ENCODE data around the gene RBM18.

RBM18 gene

GRCh38 chr9:122219856-122220672, 44.6 kb downstream of the RBM18 start:
- H3K36me3 Mint-ChIP-seq, result no peaks in the 10 kb centered on the region
- no peak overlapping the region for H3K27ac Mint-ChIP-seq
- H3K4me1 Mint-ChIP-seq, result peaks cover 29% of the 10 kb centered on the region
- peaks cover 61% of the 10 kb centered on the region for H3K27me3 Mint-ChIP-seq
- no peak overlapping the region for H3K4me3 Mint-ChIP-seq
- no peaks in the 10 kb centered on the region for H3K9me3 Mint-ChIP-seq

DNA sequence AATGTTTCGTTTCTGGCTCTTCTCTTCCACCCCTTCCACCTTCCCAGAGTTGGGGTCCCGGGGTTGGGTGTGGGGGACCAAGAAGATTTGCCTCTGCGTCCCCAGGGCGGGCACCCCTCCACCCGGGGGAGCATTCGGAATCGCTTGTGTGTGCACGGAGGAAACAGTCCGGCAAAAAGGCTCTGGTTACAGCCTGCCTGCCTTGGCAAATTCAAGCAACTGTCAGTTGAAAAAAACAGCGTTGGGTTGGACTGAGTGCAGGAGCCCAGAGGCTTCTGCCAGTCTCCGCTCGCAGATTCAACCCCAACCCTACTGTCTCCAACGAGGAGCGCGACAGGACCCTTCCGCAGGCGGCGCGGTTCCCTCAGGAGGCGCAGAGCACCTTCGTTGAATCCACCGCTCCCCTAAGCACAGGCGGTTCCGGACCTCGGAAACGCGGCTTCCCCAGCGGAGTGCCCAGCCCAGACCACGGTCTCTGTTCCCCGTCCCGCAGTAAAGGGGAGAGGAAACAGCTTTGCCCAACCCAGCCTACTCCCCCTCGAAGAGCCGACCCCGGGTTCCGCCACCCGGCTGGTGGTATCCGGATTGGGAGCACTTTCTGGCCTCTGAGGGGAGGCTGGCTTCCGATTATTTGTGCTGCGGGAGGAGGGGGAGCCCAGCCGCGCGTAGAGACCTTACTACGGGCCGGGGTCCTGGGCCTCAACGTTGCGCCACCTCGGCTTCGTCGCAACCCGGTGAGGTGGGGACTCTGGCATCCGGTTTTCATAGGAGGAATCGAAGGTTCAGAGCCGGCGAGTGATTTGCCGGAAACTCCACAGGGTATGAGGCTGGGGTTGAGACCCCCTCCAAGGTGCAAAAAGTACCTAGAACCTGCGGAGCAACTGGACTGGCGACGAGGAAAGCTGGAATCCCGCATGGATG, 45.4 kb downstream of the RBM18 start:
- Mint-ChIP-seq H3K4me3 (peak overlapping the region; percentile 58), H3K4me1 (peaks cover 29% of the 10 kb centered on the region), H3K27ac (no peak overlapping the region), H3K9me3 (no peaks in the 10 kb centered on the region), H3K36me3 (no peaks in the 10 kb centered on the region), H3K27me3 (peaks cover 60% of the 10 kb centered on the region)

DNA sequence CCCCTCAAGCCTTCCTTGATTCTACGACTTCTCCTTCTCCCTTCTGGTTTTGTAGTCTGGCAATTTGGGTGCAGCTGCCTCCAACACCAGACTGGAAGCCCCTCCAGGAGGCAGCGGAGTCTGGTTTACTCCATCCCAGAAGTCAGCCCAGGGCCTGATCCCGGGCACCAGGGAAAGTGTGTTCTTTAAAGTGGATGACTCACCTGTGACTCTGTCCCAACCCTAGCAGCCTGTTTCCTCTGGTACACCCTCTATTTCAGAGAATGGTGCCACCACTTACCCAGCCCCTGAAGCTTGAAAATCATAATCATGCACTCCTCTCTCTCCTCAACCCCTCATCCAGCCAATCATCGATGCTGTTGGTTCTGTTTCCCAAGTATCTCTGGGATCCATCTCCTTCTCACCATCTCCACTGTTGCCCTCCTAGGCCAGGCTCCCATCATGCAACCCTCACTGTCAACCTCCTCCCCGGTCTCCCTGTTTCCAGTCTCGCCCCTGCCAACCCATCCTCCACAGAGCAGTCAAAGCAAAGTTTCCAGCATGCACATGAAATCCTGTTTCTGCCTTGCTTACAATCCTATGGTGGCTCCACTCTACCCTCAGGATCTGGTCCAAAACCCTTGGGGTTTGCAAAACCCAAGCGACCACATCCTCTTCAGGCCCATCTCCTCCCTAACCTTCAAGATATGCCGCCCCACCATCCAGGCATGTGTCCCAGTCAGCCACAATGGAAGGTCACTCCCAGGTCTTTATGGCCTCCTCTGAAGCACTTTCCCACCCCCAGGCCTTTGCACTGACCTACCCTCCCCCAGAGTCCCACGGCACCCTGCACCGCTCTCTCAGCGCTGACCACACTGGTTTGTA, 46.3 kb downstream of the RBM18 start:
- Mint-ChIP-seq H3K27ac (no peak overlapping the region), H3K9me3 (no peaks in the 10 kb centered on the region), H3K36me3 (no peaks in the 10 kb centered on the region), H3K27me3 (peaks cover 59% of the 10 kb centered on the region), H3K4me3 (peak overlapping the region; percentile 58), H3K4me1 (peaks cover 30% of the 10 kb centered on the region)

- Mint-ChIP-seq H3K9me3 (no peaks in the 10 kb centered on the region), H3K36me3 (no peaks in the 10 kb centered on the region), H3K27me3 (peaks cover 60% of the 10 kb centered on the region), H3K4me3 (no peak overlapping the region), H3K4me1 (peaks cover 31% of the 10 kb centered on the region), H3K27ac (no peak overlapping the region)
Measured at GRCh38 chr9:122217640-122218039, 47.0 kb downstream of the RBM18 start.

GRCh38 chr9:122216798-122217418, 47.7 kb downstream of the RBM18 start:
- Mint-ChIP-seq H3K9me3 (no peaks in the 10 kb centered on the region), H3K36me3 (no peaks in the 10 kb centered on the region), H3K4me1 (peaks cover 31% of the 10 kb centered on the region), H3K4me3 (no peak overlapping the region), H3K27ac (no peak overlapping the region), H3K27me3 (peaks cover 61% of the 10 kb centered on the region)

- H3K36me3 Mint-ChIP-seq, result no peaks in the 10 kb centered on the region
- no peaks in the 10 kb centered on the region for H3K9me3 Mint-ChIP-seq
Measured at GRCh38 chr9:122216138-122216797, 48.4 kb downstream of the RBM18 start.

GRCh38 chr9:122215663-122216062, 49.0 kb downstream of the RBM18 start:
- H3K9me3 Mint-ChIP-seq, result no peaks in the 10 kb centered on the region
- no peak overlapping the region for H3K4me3 Mint-ChIP-seq
- H3K27me3 Mint-ChIP-seq, result peaks cover 61% of the 10 kb centered on the region
- H3K27ac Mint-ChIP-seq, result no peak overlapping the region
- H3K36me3 Mint-ChIP-seq, result no peaks in the 10 kb centered on the region
- H3K4me1 Mint-ChIP-seq, result peaks cover 31% of the 10 kb centered on the region

More at GRCh38 chr9:122216138-122216797, 48.4 kb downstream of the RBM18 start:
- H3K4me1 Mint-ChIP-seq, result peaks cover 31% of the 10 kb centered on the region
- no peak overlapping the region for H3K27ac Mint-ChIP-seq
- peaks cover 61% of the 10 kb centered on the region for H3K27me3 Mint-ChIP-seq
- no peak overlapping the region for H3K4me3 Mint-ChIP-seq

DNA sequence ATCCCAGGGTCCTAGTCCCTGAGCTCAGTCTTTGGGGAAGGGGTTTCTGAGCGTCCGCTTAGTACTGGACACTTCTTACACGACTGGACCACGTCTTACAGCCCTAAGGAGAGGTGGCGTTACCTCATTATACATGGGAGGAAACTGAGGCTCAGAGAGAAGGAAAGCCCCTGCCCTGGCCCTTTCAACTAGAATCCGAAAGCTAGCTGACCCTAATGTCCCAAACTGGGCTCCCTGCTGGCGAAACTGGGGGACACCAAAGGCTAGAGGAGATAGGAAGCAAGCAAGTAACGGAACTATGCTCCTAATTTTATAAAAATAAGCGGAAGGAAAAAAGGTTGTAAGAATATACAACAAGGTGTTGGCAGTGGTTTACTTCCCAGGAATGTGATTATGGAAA, 50.1 kb downstream of the RBM18 start:
- peaks cover 26% of the 10 kb centered on the region for H3K4me1 Mint-ChIP-seq
- H3K4me3 Mint-ChIP-seq, result peak overlapping the region; percentile 78
- peak overlapping the region; percentile 46 for H3K27ac Mint-ChIP-seq
- no peaks in the 10 kb centered on the region for H3K9me3 Mint-ChIP-seq
- no peaks in the 10 kb centered on the region for H3K36me3 Mint-ChIP-seq
- peaks cover 61% of the 10 kb centered on the region for H3K27me3 Mint-ChIP-seq

- Mint-ChIP-seq H3K27me3 (peaks cover 56% of the 10 kb centered on the region), H3K9me3 (no peaks in the 10 kb centered on the region), H3K4me3 (peak overlapping the region; percentile 78), H3K4me1 (peaks cover 19% of the 10 kb centered on the region), H3K36me3 (no peaks in the 10 kb centered on the region), H3K27ac (no peak overlapping the region)
Measured at GRCh38 chr9:122213589-122214413, 50.8 kb downstream of the RBM18 start.

GRCh38 chr9:122213102-122213588, 51.5 kb downstream of the RBM18 start:
- H3K36me3 Mint-ChIP-seq, result no peaks in the 10 kb centered on the region
- H3K27me3 Mint-ChIP-seq, result peaks cover 51% of the 10 kb centered on the region
- peaks cover 12% of the 10 kb centered on the region for H3K4me1 Mint-ChIP-seq
- H3K9me3 Mint-ChIP-seq, result no peaks in the 10 kb centered on the region
- H3K4me3 Mint-ChIP-seq, result peak overlapping the region; percentile 52
- no peak overlapping the region for H3K27ac Mint-ChIP-seq

- Mint-ChIP-seq H3K27me3 (peaks cover 46% of the 10 kb centered on the region), H3K9me3 (no peaks in the 10 kb centered on the region), H3K36me3 (no peaks in the 10 kb centered on the region), H3K4me1 (peaks cover 7% of the 10 kb centered on the region), H3K4me3 (peak overlapping the region; percentile 50), H3K27ac (no peak overlapping the region)
Measured at GRCh38 chr9:122212473-122213004, 52.1 kb downstream of the RBM18 start.

DNA sequence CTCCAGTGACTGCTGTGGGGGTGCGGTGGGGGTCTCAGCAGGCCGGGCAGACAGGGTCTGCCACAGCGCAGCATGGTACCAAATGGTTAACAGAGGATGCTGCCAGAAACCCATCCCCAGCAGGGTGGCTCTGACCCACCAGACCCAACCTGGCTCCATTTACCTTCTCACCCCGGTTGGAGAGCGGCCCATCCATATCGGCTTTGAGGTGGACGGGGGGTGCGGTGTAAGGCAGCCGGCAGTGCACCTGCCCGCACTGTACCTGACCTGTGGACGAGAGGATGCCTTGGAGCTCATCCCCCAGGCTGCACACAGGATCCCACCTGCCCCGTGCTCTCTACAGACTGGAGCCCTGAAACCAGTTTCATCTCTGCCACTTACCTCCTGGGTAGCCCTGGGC, 55.2 kb downstream of the RBM18 start:
- H3K4me3 Mint-ChIP-seq, result no peak overlapping the region
- H3K27ac Mint-ChIP-seq, result no peak overlapping the region
- H3K36me3 Mint-ChIP-seq, result no peaks in the 10 kb centered on the region
- H3K9me3 Mint-ChIP-seq, result no peaks in the 10 kb centered on the region
- H3K4me1 Mint-ChIP-seq, result peaks cover 7% of the 10 kb centered on the region
- peaks cover 30% of the 10 kb centered on the region for H3K27me3 Mint-ChIP-seq

DNA sequence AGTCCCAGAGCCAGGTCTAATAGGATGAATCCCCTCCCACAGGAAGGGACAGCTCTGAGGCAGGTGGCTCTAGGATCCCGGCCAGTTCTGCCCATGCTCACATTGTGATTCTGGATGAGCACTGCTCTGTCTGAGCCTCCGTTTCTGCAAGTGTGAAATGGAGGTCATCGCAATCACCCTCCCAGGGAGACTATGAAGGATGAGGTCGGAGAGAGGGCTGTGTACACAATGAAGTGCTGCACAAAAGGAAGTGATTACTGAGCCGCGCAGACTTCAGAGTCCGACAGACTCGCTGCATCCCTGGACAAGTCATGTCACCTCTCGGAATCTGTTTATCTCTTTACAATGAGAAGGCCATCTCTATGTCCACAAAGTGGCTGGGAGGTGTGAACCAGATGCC, 57.5 kb downstream of the RBM18 start:
- Mint-ChIP-seq H3K27me3 (peaks cover 13% of the 10 kb centered on the region), H3K4me1 (no peaks in the 10 kb centered on the region), H3K9me3 (no peaks in the 10 kb centered on the region), H3K27ac (no peak overlapping the region), H3K4me3 (no peak overlapping the region), H3K36me3 (no peaks in the 10 kb centered on the region)
